GM12873 (cell line): ENCODE measurements around the gene PRPF8.

Experiments used
- CTCF ChIP-seq: IDR thresholded peaks from 2 replicates; pipeline ENCODE4 v1.5.1; 2012; ENCODE audit warnings: low read depth, mild to moderate bottlenecking, moderate library complexity, low read length, control low read depth; ENCODE audit not compliant: insufficient read depth; ENCODE audit errors: missing control alignments

Gene PRPF8

GRCh38 chr17:1605681-1606351, 78.9 kb downstream of the PRPF8 start:
- no peak for TF ChIP-seq CTCF

GRCh38 chr17:1604831-1605528, 79.7 kb downstream of the PRPF8 start:
- TF ChIP-seq CTCF, result no peak

- no peak for TF ChIP-seq CTCF
Measured at GRCh38 chr17:1601571-1601970, 83.1 kb downstream of the PRPF8 start.
